NCI-H2107 treated with DMSO at 0.1 percent for 48 hours (cell line): ENCODE results near the gene PLAAT3.
"Not testable (repeated sequence)": the region's sequence is repeated elsewhere in the genome, so short reads cannot be mapped to it uniquely, and the experiment has no call there.

Source experiments
- DNase-seq: peaks from one replicate; lab custom pipeline; 2025; ENCODE audit not compliant: unreplicated experiment; lab: John Stamatoyannopoulos, UW

The PLAAT3 gene

GRCh38 chr11:63614136-63614671, at the start of gene PLAAT3:
TSS of gene PLAAT3 (minus strand) at chr11:63614433. CDS start at chr11:63614014, 419 bp downstream.
- DNase-seq = no peak

- DNase-seq = no peak
These were observed 49.6 kb upstream of the PLAAT3 start for GRCh38 chr11:63663809-63664208.

- DNase-seq = no peak
These were observed 46.7 kb upstream of the PLAAT3 start for GRCh38 chr11:63660972-63661371.

- no peak for DNase-seq
These were observed 38.4 kb upstream of the PLAAT3 start for GRCh38 chr11:63652671-63653070.

GRCh38 chr11:63643205-63643604, 29.0 kb upstream of the PLAAT3 start:
- DNase-seq = no peak

GRCh38 chr11:63641727-63642126, 27.5 kb upstream of the PLAAT3 start:
- no peak for DNase-seq

- no peak for DNase-seq
These were observed 25.1 kb upstream of the PLAAT3 start for GRCh38 chr11:63639199-63639832.

- not testable (repeated sequence) for DNase-seq
These were observed 24.2 kb upstream of the PLAAT3 start for GRCh38 chr11:63638436-63638835.

GRCh38 chr11:63635762-63636465, 21.7 kb upstream of the PLAAT3 start:
- peak; percentile 45 for DNase-seq

GRCh38 chr11:63629426-63629825, 15.2 kb upstream of the PLAAT3 start:
- DNase-seq = no peak

- DNase-seq = no peak
These were observed 9.4 kb upstream of the PLAAT3 start for GRCh38 chr11:63623513-63624140.

GRCh38 chr11:63622323-63622722, 8.1 kb upstream of the PLAAT3 start:
- peak; percentile 26 for DNase-seq

- DNase-seq = no peak
These were observed 6.8 kb upstream of the PLAAT3 start for GRCh38 chr11:63621071-63621470.

- no peak for DNase-seq
These were observed 5.7 kb upstream of the PLAAT3 start for GRCh38 chr11:63619967-63620366.

- DNase-seq = not testable (repeated sequence)
These were observed 3.5 kb upstream of the PLAAT3 start for GRCh38 chr11:63617686-63618085.

- DNase-seq = no peak
These were observed 2.7 kb upstream of the PLAAT3 start for GRCh38 chr11:63616953-63617352.

GRCh38 chr11:63613517-63614135, 607 bp downstream of the PLAAT3 start:
- no peak for DNase-seq

- no peak for DNase-seq
These were observed 2.1 kb downstream of the PLAAT3 start for GRCh38 chr11:63612181-63612580.

- no peak for DNase-seq
These were observed 2.9 kb downstream of the PLAAT3 start for GRCh38 chr11:63611395-63611747.

GRCh38 chr11:63610604-63611394, 3.4 kb downstream of the PLAAT3 start:
- DNase-seq = peak; percentile 65
